ENCODE data around the gene SYT1.

SYT1 gene

GRCh38 chr12:78878866-78879265 lies 14.3 kb downstream of the SYT1 start:
- H3K4me3 ChIP-seq (ENCODE audit: low read length) = no peak overlapping the region
- DNase-seq (ENCODE audit: low read depth) = no peak
- no peak for TF ChIP-seq CTCF (conservative IDR thresholded peaks at IDR 0.05; ENCODE audit: low read length)

GRCh38 chr12:78880078-78880477 lies 15.5 kb downstream of the SYT1 start:
- H3K4me3 ChIP-seq (ENCODE audit: low read length) = no peak overlapping the region
- TF ChIP-seq CTCF (conservative IDR thresholded peaks at IDR 0.05; ENCODE audit: low read length) = no peak
- peak; percentile 4 for DNase-seq (ENCODE audit: low read depth)

GRCh38 chr12:78881685-78882084 lies 17.1 kb downstream of the SYT1 start:
- no peak for DNase-seq (ENCODE audit: low read depth)
- no peak overlapping the region for H3K4me3 ChIP-seq (ENCODE audit: low read length)
- no peak for TF ChIP-seq CTCF (conservative IDR thresholded peaks at IDR 0.05; ENCODE audit: low read length)

- no peak for DNase-seq (ENCODE audit: low read depth)
- TF ChIP-seq CTCF (conservative IDR thresholded peaks at IDR 0.05; ENCODE audit: low read length) = no peak
- no peak overlapping the region for H3K4me3 ChIP-seq (ENCODE audit: low read length)
Measured at GRCh38 chr12:78885466-78885865, 20.9 kb downstream of the SYT1 start.

- TF ChIP-seq CTCF (conservative IDR thresholded peaks at IDR 0.05; ENCODE audit: low read length) = no peak
- H3K4me3 ChIP-seq (ENCODE audit: low read length) = no peak overlapping the region
Measured at GRCh38 chr12:78886719-78887407, 22.3 kb downstream of the SYT1 start.

GRCh38 chr12:78887444-78887843 lies 22.9 kb downstream of the SYT1 start:
- no peak for DNase-seq (ENCODE audit: low read depth)
- H3K4me3 ChIP-seq (ENCODE audit: low read length) = no peak overlapping the region
- no peak for TF ChIP-seq CTCF (conservative IDR thresholded peaks at IDR 0.05; ENCODE audit: low read length)

More at GRCh38 chr12:78886719-78887407, 22.3 kb downstream of the SYT1 start:
- peak; percentile 67 for DNase-seq (ENCODE audit: low read depth)

GRCh38 chr12:78888568-78888967 lies 24.0 kb downstream of the SYT1 start:
- H3K4me3 ChIP-seq (ENCODE audit: low read length) = no peak overlapping the region
- DNase-seq (ENCODE audit: low read depth) = no peak
- no peak for TF ChIP-seq CTCF (conservative IDR thresholded peaks at IDR 0.05; ENCODE audit: low read length)

Measured in AG10803 (cell line).